Fibroblast of lung (primary cell): ENCODE results near the gene C19orf38.

Experiments
- EZH2 ChIP-seq: IDR thresholded peaks from 2 replicates; pipeline ENCODE4 v1.5.1; 2012; ENCODE audit warnings: low read length, control low read depth, mild to moderate bottlenecking; ENCODE audit errors: missing control alignments
- TF ChIP-seq, protein P1 (sequence below), 2 donors: IDR thresholded peaks in 1 of 2; conservative IDR thresholded peaks in 1 of 2; 1 replicate in 1 of 2; 2 replicates in 1 of 2; pipeline ENCODE4 v1.5.1; 2011 to 2012; ENCODE audit warnings: low read length in 2 of 2, control low read depth in 1 of 2, inconsistent platforms in 1 of 2, low read depth in 1 of 2, mild to moderate bottlenecking in 1 of 2

GRCh38 chr19:10881403-10882107, 33.3 kb downstream of the C19orf38 start:
- TF ChIP-seq, protein P1, sequence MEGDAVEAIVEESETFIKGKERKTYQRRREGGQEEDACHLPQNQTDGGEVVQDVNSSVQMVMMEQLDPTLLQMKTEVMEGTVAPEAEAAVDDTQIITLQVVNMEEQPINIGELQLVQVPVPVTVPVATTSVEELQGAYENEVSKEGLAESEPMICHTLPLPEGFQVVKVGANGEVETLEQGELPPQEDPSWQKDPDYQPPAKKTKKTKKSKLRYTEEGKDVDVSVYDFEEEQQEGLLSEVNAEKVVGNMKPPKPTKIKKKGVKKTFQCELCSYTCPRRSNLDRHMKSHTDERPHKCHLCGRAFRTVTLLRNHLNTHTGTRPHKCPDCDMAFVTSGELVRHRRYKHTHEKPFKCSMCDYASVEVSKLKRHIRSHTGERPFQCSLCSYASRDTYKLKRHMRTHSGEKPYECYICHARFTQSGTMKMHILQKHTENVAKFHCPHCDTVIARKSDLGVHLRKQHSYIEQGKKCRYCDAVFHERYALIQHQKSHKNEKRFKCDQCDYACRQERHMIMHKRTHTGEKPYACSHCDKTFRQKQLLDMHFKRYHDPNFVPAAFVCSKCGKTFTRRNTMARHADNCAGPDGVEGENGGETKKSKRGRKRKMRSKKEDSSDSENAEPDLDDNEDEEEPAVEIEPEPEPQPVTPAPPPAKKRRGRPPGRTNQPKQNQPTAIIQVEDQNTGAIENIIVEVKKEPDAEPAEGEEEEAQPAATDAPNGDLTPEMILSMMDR (conservative IDR thresholded peaks at IDR 0.05 in 1 of 2, IDR thresholded peaks at IDR 0.05 in 1 of 2; ENCODE audit: low read depth in 1 of 2, low read length in 2 of 2): no peak
- TF ChIP-seq EZH2: no peak
